ENCODE data around the gene SLC45A3. TPM values are rescaled to one million over a fixed set of nuclear protein-coding genes. Genes with fewer than 3 reads are reported as not detected.

Gene SLC45A3
- total RNA-seq, 2 experiments from 2014 or later, result 0.18 TPM; not detected in 1

Other genes starting within 250 kb of the SLC45A3 start
- gene BLACAT1, start 224.5 kb downstream of the SLC45A3 start, total RNA-seq, result under 1 TPM; 0.55 to 0.65 TPM
- gene CDK18, start 175.8 kb downstream of the SLC45A3 start, total RNA-seq, result 1 to 10 TPM; 1.1 to 1.4 TPM
- 10 to 100 TPM; 80.6 to 83.0 TPM for gene ELK4, start 48.5 kb downstream of the SLC45A3 start, total RNA-seq
- gene NUCKS1, start 69.7 kb upstream of the SLC45A3 start, total RNA-seq, result 100 to 1,000 TPM; 163 to 185 TPM
- gene RAB29, start 95.0 kb upstream of the SLC45A3 start, total RNA-seq, result 10 to 100 TPM; 67.6 to 72.3 TPM
- gene SLC41A1, start 132.7 kb upstream of the SLC45A3 start, total RNA-seq, result 10 to 100 TPM; 15.1 to 17.8 TPM
- under 1 TPM; 0.43 to 0.81 TPM for gene PM20D1, start 169.6 kb upstream of the SLC45A3 start, total RNA-seq

Data from activated CD4-positive, alpha-beta memory T cell treated with anti-CD3 and anti-CD28 coated beads, Interleukin-2, amount 10 ng/mL, durations not matched to agents 7 days and 5 days (primary cell).